Measurements from ENCODE around the gene INTS7. TPM values are rescaled to one million over a fixed set of nuclear protein-coding genes. Genes with fewer than 3 reads are reported as not detected.
A peak's percentile ranks its signal among the peaks of the same experiment; 100 is the strongest.

INTS7 gene
- total and polyA plus RNA-seq, 2 of the 4 experiments (the other 2 are of a cell fraction), result 8.3 to 24.9 TPM

DNA sequence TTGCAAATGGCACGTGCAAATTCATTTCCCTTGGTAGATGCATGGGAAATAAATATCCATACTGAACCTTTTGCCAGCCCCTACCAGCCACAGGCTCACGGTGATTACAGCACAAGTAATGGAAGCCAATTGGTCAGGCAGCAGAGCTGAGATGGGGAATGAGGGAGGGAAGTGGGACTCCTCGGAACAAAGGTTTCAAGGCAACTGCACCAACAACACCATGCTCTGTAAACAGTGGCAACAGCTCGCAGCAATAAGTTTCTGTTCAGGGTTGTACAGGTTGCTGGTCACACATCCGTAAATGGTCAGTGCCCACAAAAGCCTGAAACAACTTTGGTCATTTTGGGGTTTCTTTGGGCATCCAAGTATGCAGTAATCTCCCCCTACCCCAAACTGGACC, 142.1 kb downstream of the INTS7 start:
- H3K18ac ChIP-seq (ENCODE audit: low read depth, low read length), result no peak overlapping the region
- no peaks in the 10 kb centered on the region for H4K20me1 ChIP-seq (ENCODE audit: insufficient read depth, low read length)
- POLR2A ChIA-PET (ENCODE audit: unreplicated experiment), result no interaction called here
- intact Hi-C loops (cut with micrococcal nuclease), result no loop called here
- no peak overlapping the region for H2BK20ac ChIP-seq (ENCODE audit: low read depth, low read length)
- no peak overlapping the region for H3K14ac ChIP-seq (replicated peaks; ENCODE audit: low read depth, low read length)
- DNase-seq (no peak), ATAC-seq (ENCODE audit: low read depth) (no peak)
- H3K9me1 ChIP-seq (ENCODE audit: insufficient read depth, low read length), result no peaks in the 10 kb centered on the region
- H3K4me1 ChIP-seq (ENCODE audit: control insufficient read depth, insufficient read depth, low read length), result no peaks in the 10 kb centered on the region
- no TSS peak for BruUV-seq (replicated peaks)
- no peak overlapping the region for H3K4me3 ChIP-seq (ENCODE audit: insufficient read depth, low read depth, low read length)
- no peak overlapping the region for H4K5ac ChIP-seq (ENCODE audit: low read depth, low read length)
- TF ChIP-seq, protein P1, sequence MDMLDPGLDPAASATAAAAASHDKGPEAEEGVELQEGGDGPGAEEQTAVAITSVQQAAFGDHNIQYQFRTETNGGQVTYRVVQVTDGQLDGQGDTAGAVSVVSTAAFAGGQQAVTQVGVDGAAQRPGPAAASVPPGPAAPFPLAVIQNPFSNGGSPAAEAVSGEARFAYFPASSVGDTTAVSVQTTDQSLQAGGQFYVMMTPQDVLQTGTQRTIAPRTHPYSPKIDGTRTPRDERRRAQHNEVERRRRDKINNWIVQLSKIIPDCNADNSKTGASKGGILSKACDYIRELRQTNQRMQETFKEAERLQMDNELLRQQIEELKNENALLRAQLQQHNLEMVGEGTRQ (IDR thresholded peaks at IDR 0.05; ENCODE audit: low read depth, low read length), result no peak
- no peak for TF ChIP-seq SMC3 (IDR thresholded peaks at IDR 0.05; ENCODE audit: low read depth, low read length)
- TF ChIP-seq, protein P2, sequence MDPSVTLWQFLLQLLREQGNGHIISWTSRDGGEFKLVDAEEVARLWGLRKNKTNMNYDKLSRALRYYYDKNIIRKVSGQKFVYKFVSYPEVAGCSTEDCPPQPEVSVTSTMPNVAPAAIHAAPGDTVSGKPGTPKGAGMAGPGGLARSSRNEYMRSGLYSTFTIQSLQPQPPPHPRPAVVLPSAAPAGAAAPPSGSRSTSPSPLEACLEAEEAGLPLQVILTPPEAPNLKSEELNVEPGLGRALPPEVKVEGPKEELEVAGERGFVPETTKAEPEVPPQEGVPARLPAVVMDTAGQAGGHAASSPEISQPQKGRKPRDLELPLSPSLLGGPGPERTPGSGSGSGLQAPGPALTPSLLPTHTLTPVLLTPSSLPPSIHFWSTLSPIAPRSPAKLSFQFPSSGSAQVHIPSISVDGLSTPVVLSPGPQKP (IDR thresholded peaks at IDR 0.05; ENCODE audit: borderline replicate concordance, low read depth, low read length), result no peak
- TF ChIP-seq MAFK (IDR thresholded peaks at IDR 0.05; ENCODE audit: low read depth, low read length), result no peak
- TF ChIP-seq, protein P3, sequence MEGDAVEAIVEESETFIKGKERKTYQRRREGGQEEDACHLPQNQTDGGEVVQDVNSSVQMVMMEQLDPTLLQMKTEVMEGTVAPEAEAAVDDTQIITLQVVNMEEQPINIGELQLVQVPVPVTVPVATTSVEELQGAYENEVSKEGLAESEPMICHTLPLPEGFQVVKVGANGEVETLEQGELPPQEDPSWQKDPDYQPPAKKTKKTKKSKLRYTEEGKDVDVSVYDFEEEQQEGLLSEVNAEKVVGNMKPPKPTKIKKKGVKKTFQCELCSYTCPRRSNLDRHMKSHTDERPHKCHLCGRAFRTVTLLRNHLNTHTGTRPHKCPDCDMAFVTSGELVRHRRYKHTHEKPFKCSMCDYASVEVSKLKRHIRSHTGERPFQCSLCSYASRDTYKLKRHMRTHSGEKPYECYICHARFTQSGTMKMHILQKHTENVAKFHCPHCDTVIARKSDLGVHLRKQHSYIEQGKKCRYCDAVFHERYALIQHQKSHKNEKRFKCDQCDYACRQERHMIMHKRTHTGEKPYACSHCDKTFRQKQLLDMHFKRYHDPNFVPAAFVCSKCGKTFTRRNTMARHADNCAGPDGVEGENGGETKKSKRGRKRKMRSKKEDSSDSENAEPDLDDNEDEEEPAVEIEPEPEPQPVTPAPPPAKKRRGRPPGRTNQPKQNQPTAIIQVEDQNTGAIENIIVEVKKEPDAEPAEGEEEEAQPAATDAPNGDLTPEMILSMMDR (conservative IDR thresholded peaks at IDR 0.05; ENCODE audit: low read depth, low read length), result no peak
- TF ChIP-seq POLR2A (IDR thresholded peaks at IDR 0.05; ENCODE audit: low read depth, low read length), result no peak
- TF ChIP-seq MXI1 (IDR thresholded peaks at IDR 0.05; ENCODE audit: borderline replicate concordance, low read depth, low read length), result no peak
- TF ChIP-seq RFX5 (IDR thresholded peaks at IDR 0.05; ENCODE audit: low read depth, low read length), result no peak
- TF ChIP-seq RCOR1 (IDR thresholded peaks at IDR 0.05; ENCODE audit: insufficient replicate concordance, low read length), result no peak
- no peak for TF ChIP-seq RAD21 (IDR thresholded peaks at IDR 0.05; ENCODE audit: low read length)
- TF ChIP-seq BHLHE40 (IDR thresholded peaks at IDR 0.05; ENCODE audit: low read depth, low read length), result no peak
- no peak for TF ChIP-seq CHD1 (IDR thresholded peaks at IDR 0.05; ENCODE audit: low read depth, low read length)
- TF ChIP-seq CEBPB (IDR thresholded peaks at IDR 0.05; ENCODE audit: low read depth, low read length), result no peak
- no peak for TF ChIP-seq NFE2L2 (IDR thresholded peaks at IDR 0.05; ENCODE audit: low read depth, low read length)
- CTCF ChIA-PET, result interaction anchor here (1.0 to 1.3 kb wide), 2 partner anchors 8 to 52 kb away, joined by 3 read pairs; no protein-coding TSS in a partner anchor
- H4K8ac ChIP-seq (ENCODE audit: low read depth in 2 of 2, low read length in 2 of 2), result no peak overlapping the region
- no peaks in the 10 kb centered on the region for H3K36me3 ChIP-seq (ENCODE audit: control insufficient read depth, insufficient read depth, low read length)
- WGBS, 2 experiments (ENCODE audit: extremely low coverage in 2 of 2, insufficient read length in 1 of 2), result no CpG with 5 or more reads among the region's 5 CpGs
- dilution Hi-C loops (cut with HindIII; ENCODE audit: low sequenced_read_pairs, unreplicated experiment), result no loop called here
- no peak overlapping the region for H3K23ac ChIP-seq (ENCODE audit: low read depth, low read length)
- no peak overlapping the region for H3K9ac ChIP-seq (ENCODE audit: low read depth, low read length)
- H2BK15ac ChIP-seq (ENCODE audit: low read depth, low read length), result no peak overlapping the region
- H2AFZ ChIP-seq (replicated peaks; ENCODE audit: low read length, poor library complexity), result no peak overlapping the region
- peaks cover 12% of the 10 kb centered on the region for H3K27me3 ChIP-seq (ENCODE audit: control insufficient read depth, insufficient read depth, low read length)
- H3K4me2 ChIP-seq (ENCODE audit: low read depth, low read length), result no peak overlapping the region
- in situ Hi-C loops (cut with MboI; ENCODE audit: low sequenced_read_pairs), result no loop called here
- no peak overlapping the region for H2BK120ac ChIP-seq (ENCODE audit: low read depth, low read length)
- no peak overlapping the region for H3K27ac ChIP-seq (ENCODE audit: insufficient read depth, low read length)
- H3K56ac ChIP-seq (ENCODE audit: extremely low read depth, insufficient read depth, low read length), result no peak overlapping the region
- no peak overlapping the region for H3K4ac ChIP-seq (ENCODE audit: low read depth, low read length)
- H4K91ac ChIP-seq (ENCODE audit: insufficient read depth, low read depth, low read length), result no peak overlapping the region
- H3K79me1 ChIP-seq (ENCODE audit: low read depth in 1 of 2, low read length in 2 of 2), result no peaks in the 10 kb centered on the region
- H2AK9ac ChIP-seq (replicated peaks; ENCODE audit: low read depth, low read length, poor library complexity), result peak overlapping the region; percentile 20
- H3K9me3 ChIP-seq (ENCODE audit: control insufficient read depth, insufficient read depth, low read length), result no peaks in the 10 kb centered on the region
- H2BK5ac ChIP-seq (ENCODE audit: low read depth, low read length, poor library complexity, severe bottlenecking), result no peak overlapping the region
- no peak overlapping the region for H2AK5ac ChIP-seq (ENCODE audit: low read depth, low read length)

Measured in IMR-90 (cell line).